GM18505 (cell line): ENCODE data around the gene CTXN3.

Experiments used
- ATAC-seq: cut with Tn5 transposase; IDR thresholded peaks from one replicate; pipeline ENCODE4 v1.9.1; 2021; ENCODE audit not compliant: unreplicated experiment
- POLR2A ChIP-seq: IDR thresholded peaks from 4 replicates; pipeline ENCODE4 v1.6.1; 2011; ENCODE audit warnings: borderline replicate concordance; ENCODE audit not compliant: insufficient read depth, insufficient read length; ENCODE audit errors: extremely low read depth

The CTXN3 gene

GRCh38 chr5:127700237-127700766, 51.4 kb downstream of the CTXN3 start:
- TF ChIP-seq POLR2A = no peak
- ATAC-seq = no peak

GRCh38 chr5:127702434-127702833, 53.6 kb downstream of the CTXN3 start:
- no peak for TF ChIP-seq POLR2A
- ATAC-seq = no peak

- no peak for ATAC-seq
- TF ChIP-seq POLR2A = no peak
These were observed 54.2 kb downstream of the CTXN3 start, which contains the start of gene CCDC192 for GRCh38 chr5:127702926-127703561. CCDC192 (plus strand) TSS chr5:127703391; CDS start chr5:127703446, 55 bp downstream.

GRCh38 chr5:127705120-127705892, 56.4 kb downstream of the CTXN3 start:
- TF ChIP-seq POLR2A = no peak
- no peak for ATAC-seq

- no peak for ATAC-seq
- no peak for TF ChIP-seq POLR2A
These were observed 57.8 kb downstream of the CTXN3 start for GRCh38 chr5:127706691-127707090.

- ATAC-seq = no peak
- TF ChIP-seq POLR2A = no peak
These were observed 58.3 kb downstream of the CTXN3 start for GRCh38 chr5:127707209-127707608.
